Esophagus muscularis mucosa (tissue), 3 donors: Measurements from ENCODE around the gene EPHB1.

Experiments used
- CTCF ChIP-seq, 3 experiments: fragments of 200-600 bp in 2 of 3; fragments of 450-650 bp in 1 of 3; sonication (generic) in 2 of 3; IDR thresholded peaks; one replicate each; pipeline ENCODE4 v1.5.1; 2017 to 2019; ENCODE audit warnings: antibody characterized with exemption in 3 of 3, mild to moderate bottlenecking in 2 of 3, moderate library complexity in 1 of 3
- POLR2A ChIP-seq: fragments of 450-650 bp; IDR thresholded peaks from one replicate; pipeline ENCODE4 v1.6.1; 2017; ENCODE audit warnings: antibody characterized with exemption, moderate library complexity, mild to moderate bottlenecking, low read depth
- POLR2AphosphoS5 ChIP-seq, 2 donors: sonication (generic); formaldehyde crosslinking; IDR thresholded peaks; one replicate each; pipeline ENCODE4 v1.6.1; 2017; ENCODE audit warnings: antibody characterized with exemption in 2 of 2

DNA sequence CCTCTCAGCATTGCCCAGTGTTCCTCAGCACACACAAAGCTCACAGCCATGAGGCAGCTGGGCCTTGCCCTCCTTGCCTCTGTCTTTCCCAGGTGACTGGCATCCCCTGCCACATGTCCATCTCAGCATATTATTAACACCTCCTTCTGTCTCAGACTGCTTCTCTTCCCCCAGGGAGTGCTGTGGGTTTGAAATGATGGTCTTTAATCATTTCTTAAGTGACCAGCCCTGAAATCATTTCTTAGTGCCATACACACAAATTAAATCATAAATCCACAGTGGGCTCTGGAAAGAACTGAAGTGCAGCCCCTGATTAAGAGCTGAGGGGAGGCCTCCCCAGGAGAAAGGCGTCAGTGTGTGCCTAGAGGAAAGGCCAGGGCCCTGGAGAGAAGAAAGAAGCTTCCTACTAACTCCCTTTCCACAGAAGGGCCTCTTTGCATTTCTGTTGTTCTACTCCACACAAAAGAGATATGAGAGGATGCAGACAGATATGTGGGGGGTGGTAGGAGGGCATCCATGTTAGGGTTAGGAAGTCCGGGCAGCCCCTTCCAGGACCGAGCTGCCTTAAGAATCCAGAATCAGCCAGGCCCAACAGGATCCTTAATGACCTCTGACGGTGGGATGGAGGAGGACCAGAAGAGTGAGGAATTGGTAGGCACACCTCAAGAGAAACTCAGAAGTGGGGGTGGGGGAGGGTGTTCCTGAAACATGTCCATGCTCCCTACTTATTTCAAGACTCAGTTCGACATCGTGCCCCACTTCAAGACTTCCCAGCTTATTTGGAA is 290.8 kb downstream of the EPHB1 start:
- TF ChIP-seq POLR2A (no peak), POLR2AphosphoS5 (IDR thresholded peaks at IDR 0.05) (no peak), CTCF (IDR thresholded peaks at IDR 0.05) (no peak)
